ENCODE data around the gene COL9A2.

COL9A2 gene

GRCh38 chr1:40265298-40265697 is 51.8 kb downstream of the COL9A2 start:
- TF ChIP-seq, protein P1, sequence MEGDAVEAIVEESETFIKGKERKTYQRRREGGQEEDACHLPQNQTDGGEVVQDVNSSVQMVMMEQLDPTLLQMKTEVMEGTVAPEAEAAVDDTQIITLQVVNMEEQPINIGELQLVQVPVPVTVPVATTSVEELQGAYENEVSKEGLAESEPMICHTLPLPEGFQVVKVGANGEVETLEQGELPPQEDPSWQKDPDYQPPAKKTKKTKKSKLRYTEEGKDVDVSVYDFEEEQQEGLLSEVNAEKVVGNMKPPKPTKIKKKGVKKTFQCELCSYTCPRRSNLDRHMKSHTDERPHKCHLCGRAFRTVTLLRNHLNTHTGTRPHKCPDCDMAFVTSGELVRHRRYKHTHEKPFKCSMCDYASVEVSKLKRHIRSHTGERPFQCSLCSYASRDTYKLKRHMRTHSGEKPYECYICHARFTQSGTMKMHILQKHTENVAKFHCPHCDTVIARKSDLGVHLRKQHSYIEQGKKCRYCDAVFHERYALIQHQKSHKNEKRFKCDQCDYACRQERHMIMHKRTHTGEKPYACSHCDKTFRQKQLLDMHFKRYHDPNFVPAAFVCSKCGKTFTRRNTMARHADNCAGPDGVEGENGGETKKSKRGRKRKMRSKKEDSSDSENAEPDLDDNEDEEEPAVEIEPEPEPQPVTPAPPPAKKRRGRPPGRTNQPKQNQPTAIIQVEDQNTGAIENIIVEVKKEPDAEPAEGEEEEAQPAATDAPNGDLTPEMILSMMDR (IDR thresholded peaks at IDR 0.05), result no peak
- Histone ChIP-seq H3K27ac (no peak overlapping the region), H3K27me3 (no peaks in the 10 kb centered on the region), H3K4me1 (ENCODE audit: control insufficient read depth in 1 of 2, insufficient read depth in 1 of 2, low read depth in 1 of 2, low read length in 1 of 2) (no peaks in the 10 kb centered on the region), H3K36me3 (peaks cover 89% of the 10 kb centered on the region), H3K4me3 (ENCODE audit: low read depth in 1 of 2, low read length in 1 of 2) (no peak overlapping the region), H3K9me3 (no peaks in the 10 kb centered on the region)

- Histone ChIP-seq H3K27me3 (no peaks in the 10 kb centered on the region), H3K9me3 (no peaks in the 10 kb centered on the region), H3K4me1 (ENCODE audit: control insufficient read depth in 1 of 2, insufficient read depth in 1 of 2, low read depth in 1 of 2, low read length in 1 of 2) (peaks cover 0 to 3% of the 10 kb centered on the region in 2 experiments), H3K36me3 (peaks cover 83% of the 10 kb centered on the region), H3K4me3 (ENCODE audit: low read depth in 1 of 2, low read length in 1 of 2) (no peak overlapping the region), H3K27ac (no peak overlapping the region)
- TF ChIP-seq, protein P1 (IDR thresholded peaks at IDR 0.05), result no peak
Observed at GRCh38 chr1:40264354-40264781, 52.7 kb downstream of the COL9A2 start.

- Histone ChIP-seq H3K9me3 (no peaks in the 10 kb centered on the region), H3K4me1 (ENCODE audit: control insufficient read depth in 1 of 2, insufficient read depth in 1 of 2, low read depth in 1 of 2, low read length in 1 of 2) (peaks cover 23 to 26% of the 10 kb centered on the region in 2 experiments), H3K4me3 (ENCODE audit: low read depth in 1 of 2, low read length in 1 of 2) (peak overlapping the region; percentile 76 to 99), H3K27ac (peak overlapping the region; percentile 92), H3K27me3 (no peaks in the 10 kb centered on the region), H3K36me3 (peaks cover 35% of the 10 kb centered on the region)
- TF ChIP-seq, protein P1 (IDR thresholded peaks at IDR 0.05), result no peak
Observed at GRCh38 chr1:40258445-40258769, 58.7 kb downstream of the COL9A2 start.

DNA sequence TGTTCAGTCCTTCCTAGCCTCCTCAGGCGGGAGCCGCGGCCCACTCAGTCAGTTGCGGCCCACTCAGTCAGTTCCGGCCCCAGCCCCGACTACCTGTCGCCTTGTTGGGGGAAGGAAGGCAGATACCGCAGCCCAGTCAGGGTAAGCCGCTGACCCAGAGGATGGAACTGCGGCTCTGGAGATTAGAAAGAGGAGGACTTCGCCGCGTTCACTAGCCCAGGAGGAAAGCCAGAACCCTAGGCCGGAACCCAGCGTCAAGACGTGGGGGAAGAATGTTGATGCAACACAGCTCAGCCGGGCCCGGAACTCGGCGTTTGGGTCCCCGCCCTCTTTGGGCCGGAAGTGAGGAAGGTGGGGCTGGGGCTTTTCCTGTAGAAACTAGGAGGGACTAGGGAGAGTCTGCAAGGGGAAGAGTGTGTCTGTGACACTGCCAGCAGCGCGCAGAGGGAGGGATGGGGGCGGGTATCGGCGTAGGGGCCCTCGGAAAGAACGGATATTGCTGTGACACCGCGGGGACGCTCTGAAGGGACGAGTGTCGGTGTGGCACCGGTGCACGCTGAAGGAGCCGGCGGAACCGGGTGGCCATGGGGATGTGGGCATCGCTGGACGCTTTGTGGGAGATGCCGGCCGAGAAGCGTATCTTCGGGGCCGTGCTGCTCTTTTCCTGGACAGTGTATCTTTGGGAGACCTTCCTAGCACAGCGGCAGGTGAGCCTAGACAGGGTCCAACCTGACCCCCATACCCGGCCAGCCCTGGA is 59.2 kb downstream of the COL9A2 start, which contains the start of gene ZMPSTE24:
Gene ZMPSTE24, plus strand, starts transcription at position 549 of the 757 bp plus-strand sequence. Its CDS starts 36 bp downstream, at position 585.
- H3K4me1 ChIP-seq (ENCODE audit: control insufficient read depth in 1 of 2, insufficient read depth in 1 of 2, low read depth in 1 of 2, low read length in 1 of 2), result peaks cover 23 to 26% of the 10 kb centered on the region in 2 experiments
- H3K9me3 ChIP-seq, result no peaks in the 10 kb centered on the region
- H3K36me3 ChIP-seq, result peaks cover 29% of the 10 kb centered on the region
- TF ChIP-seq, protein P1 (IDR thresholded peaks at IDR 0.05), result peak; percentile 35
- peak within 1 kb of the TSS; percentile 76 to 99 for H3K4me3 ChIP-seq (ENCODE audit: low read depth in 1 of 2, low read length in 1 of 2)
- H3K27me3 ChIP-seq, result no peaks in the 10 kb centered on the region
- H3K27ac ChIP-seq, result peak within 1 kb of the TSS; percentile 92

- H3K9me3 ChIP-seq, result no peaks in the 10 kb centered on the region
- no peaks in the 10 kb centered on the region for H3K27me3 ChIP-seq
- TF ChIP-seq, protein P1 (IDR thresholded peaks at IDR 0.05), result no peak
- peak overlapping the region; percentile 76 to 99 for H3K4me3 ChIP-seq (ENCODE audit: low read depth in 1 of 2, low read length in 1 of 2)
- H3K36me3 ChIP-seq, result peaks cover 24% of the 10 kb centered on the region
- H3K27ac ChIP-seq, result peak overlapping the region; percentile 92
- H3K4me1 ChIP-seq (ENCODE audit: control insufficient read depth in 1 of 2, insufficient read depth in 1 of 2, low read depth in 1 of 2, low read length in 1 of 2), result peaks cover 23 to 26% of the 10 kb centered on the region in 2 experiments
Observed at GRCh38 chr1:40257313-40257687, 59.8 kb downstream of the COL9A2 start.
